Calu3 (cell line): ENCODE data around the gene TBK1. TPM values are rescaled to one million over a fixed set of nuclear protein-coding genes. Genes with fewer than 3 reads are reported as not detected.

ENCODE experiments used
- BruUV-seq: library from RNA; stranded (reverse); fragments of 400-500 nt; replicated peaks from 2 replicates; lab custom pipeline; 2021; lab: Mats Ljungman, UMichigan
- CTCF ChIA-PET: fragments of 300-600 bp; sonication (Branson Sonifier 250); formaldehyde crosslinking; loops from one replicate; lab custom pipeline; 2022; ENCODE audit warnings: antibody characterized with exemption; lab: Charles Lee
- DNase-seq: peaks from one replicate; pipeline ENCODE4 v3.0.0; 2022
- H3K27ac Mint-ChIP-seq: one replicate; pipeline ENCODE4 v1.8.0; 2022; ENCODE audit warnings: mixed read lengths; ENCODE audit not compliant: unreplicated experiment
- H3K27me3 Mint-ChIP-seq: one replicate; pipeline ENCODE4 v1.8.0; 2022; ENCODE audit warnings: mixed read lengths; ENCODE audit not compliant: unreplicated experiment
- H3K36me3 Mint-ChIP-seq: one replicate; pipeline ENCODE4 v1.8.0; 2022; ENCODE audit warnings: mild to moderate bottlenecking, moderate library complexity, mixed read lengths; ENCODE audit not compliant: insufficient read depth, unreplicated experiment
- H3K4me1 Mint-ChIP-seq: one replicate; pipeline ENCODE4 v1.8.0; 2022; ENCODE audit warnings: mild to moderate bottlenecking, low read depth, mixed read lengths; ENCODE audit not compliant: unreplicated experiment
- H3K4me3 Mint-ChIP-seq: one replicate; pipeline ENCODE4 v1.8.0; 2022; ENCODE audit warnings: mild to moderate bottlenecking, low read depth, moderate library complexity, mixed read lengths; ENCODE audit not compliant: unreplicated experiment
- H3K9me3 Mint-ChIP-seq: one replicate; pipeline ENCODE4 v1.8.0; 2022; ENCODE audit warnings: low read depth, mixed read lengths; ENCODE audit not compliant: unreplicated experiment
- CTCF ChIP-seq: fragments of 200-600 bp; IDR thresholded peaks from one replicate; pipeline ENCODE4 v1.8.0; 2022; ENCODE audit warnings: antibody characterized with exemption; ENCODE audit not compliant: unreplicated experiment
- intact Hi-C: fragments of 100-400 bp; cut with micrococcal nuclease; formaldehyde crosslinking; loops from one replicate; pipeline ENCODE4 v1.10.0; 2022; ENCODE audit not compliant: unreplicated experiment
- total RNA-seq: library from RNA; stranded (reverse); gene quantifications from 2 replicates; pipeline ENCODE4 v1.2.3, GENCODE V29; 2022

Gene TBK1
- total RNA-seq, 1 experiment from 2014 or later: 40.4 TPM

- no peak for DNase-seq
- peak overlapping the region; percentile 93 for H3K4me3 Mint-ChIP-seq
- intact Hi-C loops: no loop called here
- CTCF ChIA-PET: interaction anchor here (0.6 kb wide), 1 partner anchor 10 kb away, joined by 3 read pairs; no protein-coding TSS in a partner anchor
- H3K4me1 Mint-ChIP-seq: peaks cover 31% of the 10 kb centered on the region
- TF ChIP-seq CTCF: no peak
- peak overlapping the region; percentile 86 for H3K27ac Mint-ChIP-seq
- BruUV-seq: no TSS peak
- H3K27me3 Mint-ChIP-seq: no peaks in the 10 kb centered on the region
- no peaks in the 10 kb centered on the region for H3K9me3 Mint-ChIP-seq
- peaks cover 73% of the 10 kb centered on the region for H3K36me3 Mint-ChIP-seq
Observed at GRCh38 chr12:64450711-64451486, 1.0 kb upstream of the TBK1 start.

GRCh38 chr12:64452559-64453329 is 824 bp downstream of the TBK1 start:
- BruUV-seq: TSS peak; percentile 57
- no peaks in the 10 kb centered on the region for H3K9me3 Mint-ChIP-seq
- CTCF ChIA-PET: no interaction called here

DNA sequence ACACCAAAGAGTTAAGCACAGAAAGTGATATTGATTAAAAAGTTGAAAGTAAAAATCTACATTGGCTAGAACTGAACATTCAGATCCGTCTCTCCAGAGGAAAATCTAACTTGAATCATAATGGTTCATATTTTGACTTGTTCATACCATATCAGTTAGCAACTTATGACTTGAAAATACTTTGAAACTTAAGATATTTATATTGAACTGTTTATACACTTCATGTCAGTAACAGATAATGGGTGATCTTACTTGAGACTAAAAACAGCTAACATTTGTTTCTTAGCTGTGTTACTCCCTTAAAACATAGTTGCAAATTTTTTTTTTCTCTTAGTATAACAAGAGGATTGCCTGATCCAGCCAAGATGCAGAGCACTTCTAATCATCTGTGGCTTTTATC is 3.6 kb downstream of the TBK1 start:
- CTCF ChIA-PET: interaction anchor here (0.6 kb wide), 1 partner anchor 34 kb away, joined by 4 read pairs; no protein-coding TSS in a partner anchor
- no peak for DNase-seq
- peaks cover 71% of the 10 kb centered on the region for H3K36me3 Mint-ChIP-seq
- BruUV-seq: no TSS peak
- H3K27ac Mint-ChIP-seq: no peak overlapping the region
- H3K4me3 Mint-ChIP-seq: no peak overlapping the region
- H3K4me1 Mint-ChIP-seq: peaks cover 56% of the 10 kb centered on the region
- intact Hi-C loops: no loop called here
- H3K9me3 Mint-ChIP-seq: no peaks in the 10 kb centered on the region
- no peak for TF ChIP-seq CTCF
- no peaks in the 10 kb centered on the region for H3K27me3 Mint-ChIP-seq

More at GRCh38 chr12:64452559-64453329, 824 bp downstream of the TBK1 start:
- peaks cover 74% of the 10 kb centered on the region for H3K36me3 Mint-ChIP-seq
- DNase-seq: peak; percentile 49
- H3K4me1 Mint-ChIP-seq: peaks cover 47% of the 10 kb centered on the region
- H3K27me3 Mint-ChIP-seq: no peaks in the 10 kb centered on the region
- intact Hi-C loops: no loop called here
- peak overlapping the region; percentile 93 for H3K4me3 Mint-ChIP-seq
- TF ChIP-seq CTCF: no peak
- peak overlapping the region; percentile 99 for H3K27ac Mint-ChIP-seq

DNA sequence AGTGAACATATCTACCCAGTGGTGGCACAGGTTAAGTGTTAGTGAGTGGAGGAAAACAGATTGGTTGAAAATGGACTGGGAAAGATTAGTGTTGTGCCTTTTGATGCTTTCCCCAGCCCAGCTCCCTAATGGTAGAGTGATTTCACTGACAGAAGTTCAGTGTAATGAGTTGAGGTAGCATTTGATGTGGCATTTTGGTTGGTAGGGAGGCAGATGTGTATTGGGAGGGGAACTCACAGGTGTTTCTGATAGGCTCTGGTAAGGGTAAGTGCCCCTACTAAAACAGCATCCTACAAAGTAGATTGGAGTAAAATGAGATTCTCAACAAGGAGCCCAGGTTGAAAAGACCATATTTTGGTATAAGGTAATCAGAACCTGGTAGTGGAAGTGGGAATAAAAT is 4.2 kb downstream of the TBK1 start:
- no peaks in the 10 kb centered on the region for H3K27me3 Mint-ChIP-seq
- DNase-seq: no peak
- intact Hi-C loops: no loop called here
- H3K27ac Mint-ChIP-seq: no peak overlapping the region
- BruUV-seq: no TSS peak
- H3K36me3 Mint-ChIP-seq: peaks cover 71% of the 10 kb centered on the region
- H3K9me3 Mint-ChIP-seq: no peaks in the 10 kb centered on the region
- no peak for TF ChIP-seq CTCF
- CTCF ChIA-PET: interaction anchor here (0.6 kb wide), 1 partner anchor 34 kb away, joined by 4 read pairs; no protein-coding TSS in a partner anchor
- no peak overlapping the region for H3K4me3 Mint-ChIP-seq
- peaks cover 50% of the 10 kb centered on the region for H3K4me1 Mint-ChIP-seq
